Endothelial cell of umbilical vein (primary cell): ENCODE measurements around the gene PLEKHA6.
A peak's percentile ranks its signal among the peaks of the same experiment; 100 is the strongest.

Experiments used
- EZH2 ChIP-seq: IDR thresholded peaks from 2 replicates; pipeline ENCODE4 v1.6.1; 2012; ENCODE audit warnings: borderline replicate concordance, low read depth, mild to moderate bottlenecking, moderate library complexity, low read length, inconsistent platforms; ENCODE audit not compliant: severe bottlenecking
- FOS ChIP-seq: IDR thresholded peaks from 2 replicates; pipeline ENCODE4 v1.6.1; 2011; ENCODE audit warnings: mild to moderate bottlenecking, low read length, moderate library complexity, borderline replicate concordance; ENCODE audit not compliant: insufficient read depth
- JUN ChIP-seq: IDR thresholded peaks from 2 replicates; pipeline ENCODE4 v1.6.1; 2011; ENCODE audit warnings: borderline replicate concordance, low read depth; ENCODE audit not compliant: insufficient read length, insufficient read depth
- MAX ChIP-seq: IDR thresholded peaks from 2 replicates; pipeline ENCODE4 v1.6.1; 2011; ENCODE audit not compliant: insufficient read depth, insufficient read length
- MYC ChIP-seq: IDR thresholded peaks from one replicate; pipeline ENCODE4 v1.6.1; 2011; ENCODE audit warnings: mild to moderate bottlenecking, low read depth, low read length
- POLR2A ChIP-seq: IDR thresholded peaks from 2 replicates; pipeline ENCODE4 v1.6.1; 2012; ENCODE audit warnings: low read depth, mild to moderate bottlenecking, control low read depth, low read length
- POLR2AphosphoS5 ChIP-seq: IDR thresholded peaks from 2 replicates; pipeline ENCODE4 v1.6.1; 2012; ENCODE audit warnings: low read depth, mild to moderate bottlenecking, control low read depth, low read length, moderate library complexity; ENCODE audit not compliant: insufficient read depth
- TF ChIP-seq, protein P1 (sequence below), 2 donors: IDR thresholded peaks; 1 replicate in 1 of 2; 2 replicates in 1 of 2; pipeline ENCODE4 v1.5.1; 2011; ENCODE audit warnings: low read length in 2 of 2, mild to moderate bottlenecking in 2 of 2, moderate library complexity in 2 of 2, control low read depth in 1 of 2, inconsistent platforms in 1 of 2, low read depth in 1 of 2; ENCODE audit not compliant: insufficient read depth in 1 of 2; ENCODE audit errors: extremely low read depth in 1 of 2

- TF ChIP-seq, protein P1, sequence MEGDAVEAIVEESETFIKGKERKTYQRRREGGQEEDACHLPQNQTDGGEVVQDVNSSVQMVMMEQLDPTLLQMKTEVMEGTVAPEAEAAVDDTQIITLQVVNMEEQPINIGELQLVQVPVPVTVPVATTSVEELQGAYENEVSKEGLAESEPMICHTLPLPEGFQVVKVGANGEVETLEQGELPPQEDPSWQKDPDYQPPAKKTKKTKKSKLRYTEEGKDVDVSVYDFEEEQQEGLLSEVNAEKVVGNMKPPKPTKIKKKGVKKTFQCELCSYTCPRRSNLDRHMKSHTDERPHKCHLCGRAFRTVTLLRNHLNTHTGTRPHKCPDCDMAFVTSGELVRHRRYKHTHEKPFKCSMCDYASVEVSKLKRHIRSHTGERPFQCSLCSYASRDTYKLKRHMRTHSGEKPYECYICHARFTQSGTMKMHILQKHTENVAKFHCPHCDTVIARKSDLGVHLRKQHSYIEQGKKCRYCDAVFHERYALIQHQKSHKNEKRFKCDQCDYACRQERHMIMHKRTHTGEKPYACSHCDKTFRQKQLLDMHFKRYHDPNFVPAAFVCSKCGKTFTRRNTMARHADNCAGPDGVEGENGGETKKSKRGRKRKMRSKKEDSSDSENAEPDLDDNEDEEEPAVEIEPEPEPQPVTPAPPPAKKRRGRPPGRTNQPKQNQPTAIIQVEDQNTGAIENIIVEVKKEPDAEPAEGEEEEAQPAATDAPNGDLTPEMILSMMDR (IDR thresholded peaks at IDR 0.05; ENCODE audit: extremely low read depth in 1 of 2, insufficient read depth in 1 of 2, low read depth in 1 of 2, low read length in 2 of 2), result no peak
- TF ChIP-seq POLR2A (no peak), MYC (no peak), MAX (no peak), EZH2 (no peak), POLR2AphosphoS5 (no peak), FOS (peak; percentile 52), JUN (peak; percentile 21)
Observed at GRCh38 chr1:204367956-204368355, 8.2 kb upstream of the PLEKHA6 start.
